Naive thymus-derived CD4-positive, alpha-beta T cell (primary cell): ENCODE data around the gene TNNC1. TPM values are rescaled to one million over a fixed set of nuclear protein-coding genes. Genes with fewer than 3 reads are reported as not detected.

ENCODE experiments used
- ATAC-seq: fragments of 150-1000 bp; cut with Tn5 transposase; 2 replicates; pipeline ENCODE4 v1.10.0; 2021; ENCODE audit warnings: mild to moderate bottlenecking, moderate library complexity
- CTCF ChIA-PET: fragments of 350-600 bp; sonication (Branson Sonifier 250); formaldehyde crosslinking; loops from one replicate; lab custom pipeline; 2021; ENCODE audit warnings: antibody characterized with exemption; lab: Charles Lee
- POLR2A ChIA-PET: fragments of 350-600 bp; sonication (Branson Sonifier 250); formaldehyde crosslinking; loops from one replicate; lab custom pipeline; 2021; ENCODE audit warnings: antibody characterized with exemption, inconsistent platforms; lab: Charles Lee
- DNase-seq, 9 donors: peaks; one replicate each; pipeline versions ENCODE4 v3.0.0 to v3.0.0-alpha.2; 2020 to 2022; ENCODE audit warnings: mixed read lengths in 1 of 9
- H3K27ac ChIP-seq: one replicate; pipeline ENCODE4 v1.7.0; 2013; ENCODE audit warnings: mild to moderate bottlenecking, low read depth, low read length, moderate library complexity
- H3K27me3 ChIP-seq, 2 donors: one replicate each; pipeline ENCODE4 v1.7.0; 2013; ENCODE audit warnings: low read length in 2 of 2, mild to moderate bottlenecking in 2 of 2, moderate library complexity in 2 of 2; ENCODE audit not compliant: control insufficient read depth in 2 of 2, insufficient read depth in 2 of 2
- H3K36me3 ChIP-seq, 3 experiments: 1 replicate in 2 of 3; 2 replicates in 1 of 3; pipeline ENCODE4 v1.7.0; 2013; ENCODE audit warnings: low read length in 3 of 3, mild to moderate bottlenecking in 3 of 3, moderate library complexity in 1 of 3; ENCODE audit not compliant: insufficient read depth in 3 of 3, control insufficient read depth in 2 of 3
- H3K4me1 ChIP-seq, 2 donors: one replicate each; pipeline ENCODE4 v1.7.0; 2013; ENCODE audit warnings: low read length in 2 of 2, mild to moderate bottlenecking in 2 of 2, moderate library complexity in 1 of 2; ENCODE audit not compliant: control insufficient read depth in 2 of 2, insufficient read depth in 2 of 2
- H3K4me3 ChIP-seq: 2 replicates; pipeline ENCODE4 v1.7.0; 2013; ENCODE audit warnings: mild to moderate bottlenecking, low read length
- H3K9me3 ChIP-seq, 3 experiments: 1 replicate in 2 of 3; 2 replicates in 1 of 3; pipeline ENCODE4 v1.7.0; 2013; ENCODE audit warnings: low read length in 3 of 3; ENCODE audit not compliant: control insufficient read depth in 2 of 3
- H3K27ac Mint-ChIP-seq, 9 donors: one replicate each; pipeline ENCODE4 v1.8.0; 2020 to 2022; ENCODE audit warnings: mixed read lengths in 9 of 9, mild to moderate bottlenecking in 8 of 9, moderate library complexity in 5 of 9, inconsistent platforms in 2 of 9
- H3K27me3 Mint-ChIP-seq, 5 donors: one replicate each; pipeline ENCODE4 v1.8.0; 2021 to 2022; ENCODE audit warnings: mixed read lengths in 5 of 5, mild to moderate bottlenecking in 1 of 5
- H3K36me3 Mint-ChIP-seq, 5 donors: one replicate each; pipeline ENCODE4 v1.8.0; 2020 to 2022; ENCODE audit warnings: mixed read lengths in 5 of 5, mild to moderate bottlenecking in 3 of 5, inconsistent platforms in 1 of 5
- H3K4me1 Mint-ChIP-seq, 7 donors: one replicate each; pipeline ENCODE4 v1.8.0; 2020 to 2022; ENCODE audit warnings: mixed read lengths in 7 of 7, mild to moderate bottlenecking in 3 of 7, inconsistent platforms in 1 of 7
- H3K4me3 Mint-ChIP-seq, 10 donors: one replicate each; pipeline ENCODE4 v1.8.0; 2020 to 2022; ENCODE audit warnings: mild to moderate bottlenecking in 10 of 10, mixed read lengths in 10 of 10, moderate library complexity in 6 of 10, inconsistent platforms in 2 of 10
- H3K9me3 Mint-ChIP-seq, 11 donors: one replicate each; pipeline ENCODE4 v1.8.0; 2020 to 2022; ENCODE audit warnings: mixed read lengths in 11 of 11, mild to moderate bottlenecking in 4 of 11, inconsistent platforms in 1 of 11, moderate library complexity in 1 of 11
- intact Hi-C, 2 donors: fragments of 100-400 bp; cut with micrococcal nuclease; formaldehyde crosslinking; loops; one replicate each; pipeline ENCODE4 v1.15.1; 2023
- polyA plus RNA-seq, 2 donors: library from polyadenylated mRNA; unstranded; fragments of 300-500 nt; fragmentation: Illumina TruSeq; gene quantifications; one replicate each; pipeline ENCODE4 v1.2.3, GENCODE V29; 2021
- total RNA-seq, 6 experiments: library from RNA in 5 of 6; stranded (reverse) in 5 of 6; gene quantifications; 1 replicate in 5 of 6; 2 replicates in 1 of 6; pipeline ENCODE4 v1.2.3 and lab custom pipeline; 2021 to 2026

The TNNC1 gene
- total and polyA plus RNA-seq, 7 experiments from 2014 or later: 0.73 to 8.4 (median 3.5) TPM

DNA sequence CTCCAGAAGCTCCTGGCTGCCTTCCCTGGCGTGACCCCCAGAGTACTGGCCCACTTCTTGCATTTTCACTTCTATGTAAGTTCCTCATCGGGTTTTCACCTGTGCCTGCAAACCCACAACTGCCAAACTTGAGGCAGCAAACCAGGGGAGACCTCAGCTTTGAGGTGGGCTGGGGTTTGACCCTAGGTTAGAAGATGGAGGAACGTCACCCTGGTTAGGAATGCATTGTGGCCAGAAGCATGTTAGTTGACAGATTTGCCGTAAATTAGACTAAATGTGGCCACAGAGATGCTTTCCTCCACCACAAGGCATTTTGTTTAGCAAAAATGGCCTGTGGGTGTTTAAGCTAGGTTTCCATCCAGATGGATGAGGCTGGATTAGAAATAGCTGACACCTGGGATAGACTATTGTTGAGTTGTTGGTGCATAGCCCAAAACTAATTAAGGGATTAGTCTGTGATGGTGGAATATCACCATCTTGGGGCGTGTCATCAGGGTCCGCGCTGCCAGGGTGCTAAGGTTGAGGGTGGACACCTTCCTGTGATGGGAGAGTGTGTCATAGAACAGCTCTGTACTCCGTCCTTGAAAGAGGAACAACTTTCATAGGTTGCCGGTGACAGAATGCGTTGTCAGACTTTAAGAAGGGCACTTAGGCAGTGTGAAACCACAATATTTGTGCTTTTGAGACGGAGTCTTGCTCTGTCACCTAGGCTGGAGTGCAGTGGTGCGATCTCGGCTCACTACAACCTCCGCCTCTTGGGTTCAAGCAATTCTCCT, 5.1 kb upstream of the TNNC1 start:
- Histone ChIP-seq H3K4me3 (no peak overlapping the region), H3K9me3 (no peaks in the 10 kb centered on the region), H3K27me3 (no peaks in the 10 kb centered on the region), H3K4me1 (peaks cover 18 to 23% of the 10 kb centered on the region in 2 donors), H3K27ac (no peak overlapping the region), H3K36me3 (peaks cover 11 to 54% (median 13%) of the 10 kb centered on the region in 3 experiments)
- DNase-seq: no peak
- Mint-ChIP-seq H3K36me3 (peaks cover 0 to 24% (median 6%) of the 10 kb centered on the region in 5 donors), H3K27me3 (no peaks in the 10 kb centered on the region), H3K9me3 (no peaks in the 10 kb centered on the region), H3K27ac (peak overlapping the region in 5 of 9 donors; percentile 22 to 61 (median 45)), H3K4me3 (no peak overlapping the region), H3K4me1 (peaks cover 28 to 53% (median 47%) of the 10 kb centered on the region in 7 donors)
- ChIA-PET POLR2A (interaction anchor here (0.8 to 1.5 kb wide), 2 partner anchors 12 to 77 kb away, joined by 3 to 4 read pairs; partner anchors contain the start of gene UQCC5), CTCF (no interaction called here)
- ATAC-seq: peak; percentile 6
- intact Hi-C loops: loop anchor here (5.0 to 10.0 kb wide), 2 partner anchors 226 to 228 kb away; partner anchors contain the start of genes GNL3 (in 2 of the 2) and PBRM1 (in 2 of the 2)

DNA sequence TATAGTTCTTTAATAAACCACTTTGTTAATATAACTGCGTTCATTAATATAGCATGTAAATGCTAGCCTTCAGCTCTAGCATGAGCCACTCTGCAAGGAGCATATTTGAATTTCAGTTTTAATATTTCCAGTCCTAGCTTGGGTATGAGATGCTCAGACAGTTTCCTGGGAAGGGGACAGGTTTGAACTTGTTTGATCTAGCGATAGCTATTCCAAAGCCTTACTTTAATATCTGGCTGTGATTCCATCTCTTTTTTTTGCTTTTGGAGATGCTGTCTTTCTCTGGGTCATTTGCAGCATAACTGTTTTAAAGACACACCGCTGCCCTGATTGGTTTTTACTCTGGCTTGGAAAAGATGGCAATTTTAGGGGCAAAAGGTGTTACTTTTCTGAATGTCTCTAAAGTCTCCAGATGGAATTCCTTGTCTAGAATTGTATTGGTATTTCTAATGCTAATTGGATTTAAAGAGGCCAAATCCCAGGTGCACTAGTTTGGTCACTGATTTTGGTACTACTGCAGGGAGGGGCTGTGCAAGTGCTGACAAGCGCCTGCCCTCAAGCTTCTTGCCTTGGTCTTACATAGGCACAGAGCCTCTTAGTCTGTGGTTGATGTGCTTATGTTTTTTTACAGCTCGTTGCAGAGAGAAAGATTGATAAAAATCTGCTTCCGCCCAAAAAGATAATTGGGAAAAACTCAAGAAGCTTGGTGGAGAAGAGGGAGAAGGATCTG, 4.4 kb upstream of the TNNC1 start:
- ATAC-seq: no peak
- Histone ChIP-seq H3K4me1 (peaks cover 18 to 23% of the 10 kb centered on the region in 2 donors), H3K4me3 (no peak overlapping the region), H3K9me3 (no peaks in the 10 kb centered on the region), H3K27me3 (no peaks in the 10 kb centered on the region), H3K36me3 (peaks cover 11 to 53% (median 13%) of the 10 kb centered on the region in 3 experiments), H3K27ac (no peak overlapping the region)
- CTCF ChIA-PET: interaction anchor here (1.1 kb wide), 1 partner anchor 10 kb away, joined by 3 read pairs; no protein-coding TSS in a partner anchor
- Mint-ChIP-seq H3K9me3 (no peaks in the 10 kb centered on the region), H3K27me3 (no peaks in the 10 kb centered on the region), H3K4me1 (peaks cover 29 to 57% (median 53%) of the 10 kb centered on the region in 7 donors), H3K4me3 (peak overlapping the region in 6 of 10 donors; percentile 7 to 96 (median 42)), H3K27ac (peak overlapping the region in 6 of 9 donors; percentile 1 to 99 (median 36)), H3K36me3 (peaks cover 0 to 24% (median 5%) of the 10 kb centered on the region in 5 donors)
- intact Hi-C loops: loop anchor here (5.0 to 10.0 kb wide), 2 partner anchors 227 to 229 kb away; partner anchors contain the start of genes GNL3 (in 2 of the 2) and PBRM1 (in 2 of the 2)
- POLR2A ChIA-PET: interaction anchor here (1.5 kb wide), 1 partner anchor 78 kb away, joined by 4 read pairs; the partner anchor contains the start of gene UQCC5
- DNase-seq: no peak

DNA sequence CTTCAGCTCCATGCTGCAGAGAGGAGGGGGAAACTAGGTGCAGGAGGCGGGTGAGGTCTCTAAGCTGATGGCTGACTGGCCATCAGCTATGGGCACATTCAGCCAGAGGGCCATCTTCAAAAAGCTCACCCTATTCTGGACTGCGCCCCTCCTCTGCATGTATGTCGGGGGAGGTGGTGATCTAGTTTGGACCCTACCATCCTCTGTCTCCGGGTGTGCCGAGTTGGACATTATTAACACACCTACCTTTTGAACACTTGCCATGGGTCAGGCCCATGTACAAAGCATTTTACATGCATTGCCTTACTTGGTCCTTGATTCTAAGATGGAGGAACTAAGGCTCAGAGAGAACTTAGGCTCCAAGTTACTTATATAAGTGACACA, 3.0 kb upstream of the TNNC1 start:
- Histone ChIP-seq H3K4me1 (peaks cover 15 to 23% of the 10 kb centered on the region in 2 donors), H3K4me3 (peak overlapping the region; percentile 98), H3K9me3 (no peaks in the 10 kb centered on the region), H3K27ac (peak overlapping the region; percentile 88), H3K27me3 (no peaks in the 10 kb centered on the region), H3K36me3 (peaks cover 11 to 43% (median 13%) of the 10 kb centered on the region in 3 experiments)
- intact Hi-C loops: loop anchor here (5.0 to 10.0 kb wide), 2 partner anchors 228 to 231 kb away; partner anchors contain the start of genes GNL3 (in 2 of the 2) and PBRM1 (in 2 of the 2)
- ATAC-seq (no peak), DNase-seq (no peak)
- Mint-ChIP-seq H3K27me3 (no peaks in the 10 kb centered on the region), H3K9me3 (no peaks in the 10 kb centered on the region), H3K4me3 (peak overlapping the region; percentile 87 to 96 (median 93)), H3K4me1 (peaks cover 25 to 47% (median 43%) of the 10 kb centered on the region in 7 donors), H3K27ac (peak overlapping the region; percentile 71 to 100 (median 97)), H3K36me3 (peaks cover 0 to 20% (median 5%) of the 10 kb centered on the region in 5 donors)
- POLR2A ChIA-PET: interaction anchor here (1.1 to 1.4 kb wide), 3 partner anchors 9 to 15 kb away, joined by 3 to 5 read pairs (median 3); no protein-coding TSS in a partner anchor
- CTCF ChIA-PET: interaction anchor here (0.7 to 1.1 kb wide), 3 partner anchors 9 to 44 kb away, joined by 3 to 5 read pairs (median 3); no protein-coding TSS in a partner anchor

DNA sequence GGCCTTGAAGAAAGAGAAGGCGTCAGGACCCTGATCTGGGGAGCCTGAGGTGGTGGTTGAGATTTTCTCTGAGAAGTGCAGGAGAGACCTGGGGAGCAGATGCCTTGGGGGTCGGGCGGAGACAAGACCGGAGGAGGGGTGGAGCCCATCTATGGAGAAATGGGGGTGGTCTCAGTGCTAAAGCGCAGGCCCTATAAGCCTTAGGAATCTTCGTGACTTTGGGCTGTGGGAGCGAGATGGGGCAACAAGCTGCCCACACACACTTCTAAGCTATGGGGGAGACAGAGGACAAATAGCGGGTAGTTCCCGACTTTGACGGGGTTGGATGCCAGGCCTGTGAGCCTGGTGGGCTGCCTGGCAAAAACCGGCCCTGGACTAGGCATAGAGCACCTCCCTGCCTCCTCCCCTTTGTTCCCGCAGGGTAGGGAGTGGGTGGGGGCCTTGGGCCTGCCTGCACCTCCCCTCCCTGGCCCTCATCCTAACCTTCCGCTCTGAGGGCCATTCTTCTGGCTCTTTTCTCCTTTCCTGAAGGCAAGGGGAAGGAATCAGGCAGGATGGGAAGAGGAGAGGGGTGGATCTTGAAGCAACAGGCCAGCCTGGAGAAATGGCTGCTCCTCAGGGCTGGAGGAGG, 2.4 kb upstream of the TNNC1 start:
- H3K27ac ChIP-seq: peak overlapping the region; percentile 88
- no peaks in the 10 kb centered on the region for H3K27me3 Mint-ChIP-seq
- H3K4me1 ChIP-seq: peaks cover 15 to 23% of the 10 kb centered on the region in 2 donors
- ChIA-PET POLR2A (interaction anchor here (1.1 to 1.4 kb wide), 3 partner anchors 8 to 16 kb away, joined by 3 to 5 read pairs (median 3); no protein-coding TSS in a partner anchor), CTCF (interaction anchor here (0.7 to 1.1 kb wide), 2 partner anchors 29 to 44 kb away, joined by 3 to 5 read pairs; no protein-coding TSS in a partner anchor)
- H3K9me3 Mint-ChIP-seq: no peaks in the 10 kb centered on the region
- H3K36me3 ChIP-seq: peaks cover 11 to 39% (median 13%) of the 10 kb centered on the region in 3 experiments
- ATAC-seq (no peak), DNase-seq (peak in 2 of 9 donors; percentile 10 to 23)
- no peaks in the 10 kb centered on the region for H3K27me3 ChIP-seq
- intact Hi-C loops: loop anchor here (5.0 to 10.0 kb wide), 2 partner anchors 229 to 231 kb away; partner anchors contain the start of genes GNL3 (in 2 of the 2) and PBRM1 (in 2 of the 2)
- H3K36me3 Mint-ChIP-seq: peaks cover 0 to 20% (median 5%) of the 10 kb centered on the region in 5 donors
- H3K27ac Mint-ChIP-seq: peak overlapping the region; percentile 95 to 100 (median 98)
- H3K4me3 Mint-ChIP-seq: peak overlapping the region; percentile 87 to 96 (median 93)
- H3K4me3 ChIP-seq: peak overlapping the region; percentile 98
- no peaks in the 10 kb centered on the region for H3K9me3 ChIP-seq
- H3K4me1 Mint-ChIP-seq: peaks cover 25 to 47% (median 43%) of the 10 kb centered on the region in 7 donors

GRCh38 chr3:52455283-52456168, 1.7 kb upstream of the TNNC1 start, which contains the start of gene NISCH:
NISCH (plus strand) TSS chr3:52455604; CDS start chr3:52455642, 38 bp downstream.
- Mint-ChIP-seq H3K4me1 (peaks cover 25 to 47% (median 41%) of the 10 kb centered on the region in 7 donors), H3K36me3 (peaks cover 0 to 17% (median 5%) of the 10 kb centered on the region in 5 donors)

More at GRCh38 chr3:52455283-52456168, 1.7 kb upstream of the TNNC1 start, which contains the start of gene NISCH:
- ChIA-PET POLR2A (interaction anchor here (0.9 to 1.7 kb wide), 8 partner anchors 7 to 250 kb away, joined by 3 to 5 read pairs (median 4); partner anchors contain the start of genes GLT8D1, GLYCTK and SPCS1), CTCF (no interaction called here)
- DNase-seq (peak; percentile 92 to 99 (median 97)), ATAC-seq (peak; percentile 98)
- H3K36me3 ChIP-seq: peaks cover 11 to 32% (median 13%) of the 10 kb centered on the region in 3 experiments
- H3K4me3 ChIP-seq: peak within 1 kb of the TSS; percentile 98
- H3K9me3 ChIP-seq: no peaks in the 10 kb centered on the region
- H3K27ac ChIP-seq: peak within 1 kb of the TSS; percentile 88
- H3K27me3 ChIP-seq: no peaks in the 10 kb centered on the region
- Mint-ChIP-seq H3K4me3 (peak within 1 kb of the TSS; percentile 87 to 96 (median 93)), H3K27me3 (no peaks in the 10 kb centered on the region), H3K9me3 (no peaks in the 10 kb centered on the region), H3K27ac (peak within 1 kb of the TSS; percentile 96 to 100 (median 99))
- peaks cover 15 to 23% of the 10 kb centered on the region in 2 donors for H3K4me1 ChIP-seq
- intact Hi-C loops: loop anchor here (1.0 to 10.0 kb wide), 9 partner anchors 8 to 513 kb away; partner anchors contain the start of genes GNL3 (in 2 of the 2), PBRM1 (in 2 of the 2), UQCC5 (in 2 of the 2) and DUSP7 (in 1 of the 2)
